ENCODE data around the gene ADAMTS5.

Gene ADAMTS5

GRCh38 chr21:26967062-26967913, at the start of gene ADAMTS5:
Gene ADAMTS5 (minus strand): TSS chr21:26967088. CDS start chr21:26966391, 697 bp downstream.
- no peaks in the 10 kb centered on the region for H3K27me3 ChIP-seq (ENCODE audit: insufficient read depth, low read length)

GRCh38 chr21:27001526-27001925, 34.6 kb upstream of the ADAMTS5 start:
- Histone ChIP-seq H3K9me3 (ENCODE audit: low read length) (no peaks in the 10 kb centered on the region), H3F3A (ENCODE audit: insufficient read depth, low read length) (no peaks in the 10 kb centered on the region), H3K9me2 (ENCODE audit: low read depth, low read length) (no peaks in the 10 kb centered on the region), H3K36me3 (ENCODE audit: insufficient read depth, low read length) (no peaks in the 10 kb centered on the region), H3K4me1 (ENCODE audit: insufficient read depth, low read length, severe bottlenecking) (no peaks in the 10 kb centered on the region), H3K9ac (ENCODE audit: low read length) (no peak overlapping the region), H3K4me2 (ENCODE audit: low read length) (no peak overlapping the region), H3K27ac (ENCODE audit: low read depth, low read length, poor library complexity, severe bottlenecking) (no peak overlapping the region), H3K79me2 (ENCODE audit: insufficient read depth, low read length) (no peaks in the 10 kb centered on the region), H2AFZ (ENCODE audit: low read length) (no peak overlapping the region), H3K27me3 (ENCODE audit: insufficient read depth, low read length) (no peaks in the 10 kb centered on the region), H4K20me1 (ENCODE audit: insufficient read depth, low read length) (no peaks in the 10 kb centered on the region), H3K4me3 (ENCODE audit: low read depth, low read length, poor library complexity, severe bottlenecking) (no peak overlapping the region)
- TF ChIP-seq CTCF (IDR thresholded peaks at IDR 0.05; ENCODE audit: low read length): no peak
- no peak for TF ChIP-seq EZH2 (IDR thresholded peaks at IDR 0.05; ENCODE audit: borderline replicate concordance, low read length)

More at GRCh38 chr21:26967062-26967913, at the start of gene ADAMTS5:
- no peaks in the 10 kb centered on the region for H4K20me1 ChIP-seq (ENCODE audit: insufficient read depth, low read length)
- no peak within 1 kb of the TSS for H2AFZ ChIP-seq (ENCODE audit: low read length)
- no peak within 1 kb of the TSS for H3K4me3 ChIP-seq (ENCODE audit: low read depth, low read length, poor library complexity, severe bottlenecking)
- no peak within 1 kb of the TSS for H3K27ac ChIP-seq (ENCODE audit: low read depth, low read length, poor library complexity, severe bottlenecking)
- no peaks in the 10 kb centered on the region for H3K79me2 ChIP-seq (ENCODE audit: insufficient read depth, low read length)
- no peak within 1 kb of the TSS for H3K4me2 ChIP-seq (ENCODE audit: low read length)
- no peaks in the 10 kb centered on the region for H3K9me2 ChIP-seq (ENCODE audit: low read depth, low read length)
- H3K9ac ChIP-seq (ENCODE audit: low read length): no peak within 1 kb of the TSS
- no peaks in the 10 kb centered on the region for H3K4me1 ChIP-seq (ENCODE audit: insufficient read depth, low read length, severe bottlenecking)
- H3K9me3 ChIP-seq (ENCODE audit: low read length): no peaks in the 10 kb centered on the region
- no peaks in the 10 kb centered on the region for H3F3A ChIP-seq (ENCODE audit: insufficient read depth, low read length)
- TF ChIP-seq EZH2 (IDR thresholded peaks at IDR 0.05; ENCODE audit: borderline replicate concordance, low read length) (no peak), CTCF (IDR thresholded peaks at IDR 0.05; ENCODE audit: low read length) (no peak)
- no peaks in the 10 kb centered on the region for H3K36me3 ChIP-seq (ENCODE audit: insufficient read depth, low read length)

- Histone ChIP-seq H3F3A (ENCODE audit: insufficient read depth, low read length) (no peaks in the 10 kb centered on the region), H3K4me3 (ENCODE audit: low read depth, low read length, poor library complexity, severe bottlenecking) (no peak overlapping the region), H3K4me2 (ENCODE audit: low read length) (no peak overlapping the region), H3K9me2 (ENCODE audit: low read depth, low read length) (no peaks in the 10 kb centered on the region), H3K9me3 (ENCODE audit: low read length) (no peaks in the 10 kb centered on the region), H3K27me3 (ENCODE audit: insufficient read depth, low read length) (no peaks in the 10 kb centered on the region), H3K9ac (ENCODE audit: low read length) (no peak overlapping the region), H2AFZ (ENCODE audit: low read length) (no peak overlapping the region), H3K4me1 (ENCODE audit: insufficient read depth, low read length, severe bottlenecking) (no peaks in the 10 kb centered on the region), H3K27ac (ENCODE audit: low read depth, low read length, poor library complexity, severe bottlenecking) (no peak overlapping the region), H4K20me1 (ENCODE audit: insufficient read depth, low read length) (no peaks in the 10 kb centered on the region), H3K79me2 (ENCODE audit: insufficient read depth, low read length) (no peaks in the 10 kb centered on the region), H3K36me3 (ENCODE audit: insufficient read depth, low read length) (no peaks in the 10 kb centered on the region)
- no peak for TF ChIP-seq EZH2 (IDR thresholded peaks at IDR 0.05; ENCODE audit: borderline replicate concordance, low read length)
- no peak for TF ChIP-seq CTCF (IDR thresholded peaks at IDR 0.05; ENCODE audit: low read length)
Measured at GRCh38 chr21:26983576-26983975, 16.7 kb upstream of the ADAMTS5 start.

Measured in OCI-LY1 (cell line).